HEK293 (cell line): Measurements from ENCODE around the gene DCD.

Experiments used
- CTCF ChIA-PET: fragments of 350-600 bp; formaldehyde crosslinking; extraction: SDS; loops from one replicate; lab custom pipeline; 2021; ENCODE audit warnings: antibody characterized with exemption; lab: Yijun Ruan, JAX
- POLR2A ChIA-PET: fragments of 300-600 bp; formaldehyde crosslinking; extraction: SDS; loops from one replicate; lab custom pipeline; 2020; ENCODE audit warnings: antibody characterized with exemption, inconsistent platforms; lab: Yijun Ruan, JAX
- H3K27ac ChIP-seq: fragments of 200-500 bp; sonication (Bioruptor generic); 2 replicates; pipeline ENCODE4 v1.5.1; 2014; ENCODE audit warnings: low read depth, low read length, control low read depth, inconsistent platforms; ENCODE audit errors: extremely low read depth
- H3K36me3 ChIP-seq, 2 experiments: fragments of 200-500 bp in 1 of 2; sonication (Bioruptor generic) in 1 of 2; 1 replicate in 1 of 2; 2 replicates in 1 of 2; pipeline ENCODE4 v1.5.1; 2014 to 2017; ENCODE audit warnings: inconsistent platforms in 2 of 2, low read length in 2 of 2; ENCODE audit not compliant: control insufficient read depth in 2 of 2, insufficient read depth in 1 of 2
- H3K4me1 ChIP-seq: fragments of 200-500 bp; sonication (Bioruptor generic); 2 replicates; pipeline ENCODE4 v1.5.1; 2014; ENCODE audit warnings: mild to moderate bottlenecking, low read length, inconsistent platforms; ENCODE audit not compliant: control insufficient read depth, insufficient read depth
- H3K4me3 ChIP-seq: 2 replicates; pipeline ENCODE4 v1.5.1; 2011; ENCODE audit warnings: low read depth, mild to moderate bottlenecking, control low read depth, low read length, moderate library complexity
- H3K9me3 ChIP-seq: fragments of 200-500 bp; sonication (Bioruptor generic); 2 replicates; pipeline ENCODE4 v1.5.1; 2014; ENCODE audit warnings: low read depth, low read length, inconsistent platforms; ENCODE audit not compliant: control insufficient read depth, insufficient read depth
- FEZF1 ChIP-seq: fragments of 450-650 bp; formaldehyde crosslinking; IDR thresholded peaks from 2 replicates; pipeline ENCODE4 v1.5.1; 2016; ENCODE audit warnings: missing biosample characterization, missing genetic modification characterization
- GLIS2 ChIP-seq: fragments of 450-650 bp; formaldehyde crosslinking; IDR thresholded peaks from 2 replicates; pipeline ENCODE4 v1.5.1; 2016; ENCODE audit warnings: missing biosample characterization, missing genetic modification characterization
- MEIS1 ChIP-seq: sonication (generic); formaldehyde crosslinking; IDR thresholded peaks from 2 replicates; pipeline ENCODE4 v1.8.1; 2022; ENCODE audit warnings: missing genetic modification reagents, mild to moderate bottlenecking, borderline replicate concordance
- PRDM4 ChIP-seq: fragments of 450-650 bp; formaldehyde crosslinking; IDR thresholded peaks from 2 replicates; pipeline ENCODE4 v1.5.1; 2017; ENCODE audit warnings: missing biosample characterization, missing genetic modification characterization
- RBAK ChIP-seq: fragments of 450-650 bp; formaldehyde crosslinking; IDR thresholded peaks from 2 replicates; pipeline ENCODE4 v1.5.1; 2016; ENCODE audit warnings: missing biosample characterization, missing genetic modification characterization
- REST ChIP-seq: fragments of 450-650 bp; formaldehyde crosslinking; IDR thresholded peaks from 2 replicates; pipeline ENCODE4 v1.5.1; 2016; ENCODE audit warnings: missing biosample characterization, missing genetic modification characterization
- SALL2 ChIP-seq: fragments of 450-650 bp; formaldehyde crosslinking; IDR thresholded peaks from 2 replicates; pipeline ENCODE4 v1.5.0; 2017; ENCODE audit warnings: missing biosample characterization, mild to moderate bottlenecking, missing genetic modification characterization, borderline replicate concordance
- SP2 ChIP-seq: fragments of 450-650 bp; formaldehyde crosslinking; IDR thresholded peaks from 2 replicates; pipeline ENCODE4 v1.5.1; 2016; ENCODE audit warnings: missing biosample characterization, missing genetic modification characterization
- ZBTB17 ChIP-seq: fragments of 450-650 bp; formaldehyde crosslinking; IDR thresholded peaks from 2 replicates; pipeline ENCODE4 v1.5.1; 2016; ENCODE audit warnings: missing biosample characterization, missing genetic modification characterization
- ZFP37 ChIP-seq: fragments of 450-650 bp; formaldehyde crosslinking; IDR thresholded peaks from 2 replicates; pipeline ENCODE4 v1.5.1; 2016; ENCODE audit warnings: missing biosample characterization, missing genetic modification characterization
- ZNF132 ChIP-seq: fragments of 450-650 bp; formaldehyde crosslinking; IDR thresholded peaks from 2 replicates; pipeline ENCODE4 v1.5.1; 2017; ENCODE audit warnings: missing biosample characterization, missing genetic modification characterization, borderline replicate concordance
- ZNF148 ChIP-seq: fragments of 450-650 bp; formaldehyde crosslinking; IDR thresholded peaks from 2 replicates; pipeline ENCODE4 v1.5.0; 2017; ENCODE audit warnings: missing biosample characterization, missing genetic modification characterization, borderline replicate concordance
- ZNF23 ChIP-seq: fragments of 450-650 bp; formaldehyde crosslinking; IDR thresholded peaks from 2 replicates; pipeline ENCODE4 v1.5.1; 2016; ENCODE audit warnings: missing biosample characterization, missing genetic modification characterization, borderline replicate concordance
- ZNF302 ChIP-seq: fragments of 450-650 bp; formaldehyde crosslinking; IDR thresholded peaks from 2 replicates; pipeline ENCODE4 v1.5.1; 2016; ENCODE audit warnings: missing biosample characterization, missing genetic modification characterization, low read depth
- ZNF311 ChIP-seq: fragments of 450-650 bp; formaldehyde crosslinking; IDR thresholded peaks from 2 replicates; pipeline ENCODE4 v1.5.1; 2017; ENCODE audit warnings: missing biosample characterization, missing genetic modification characterization, borderline replicate concordance
- ZNF350 ChIP-seq: fragments of 450-650 bp; formaldehyde crosslinking; IDR thresholded peaks from 2 replicates; pipeline ENCODE4 v1.5.0; 2017; ENCODE audit warnings: missing biosample characterization, mild to moderate bottlenecking, missing genetic modification characterization
- ZNF37A ChIP-seq: fragments of 450-650 bp; IDR thresholded peaks from 2 replicates; pipeline ENCODE4 v1.5.1; 2018; ENCODE audit warnings: missing biosample characterization, missing genetic modification characterization
- ZNF394 ChIP-seq: fragments of 450-650 bp; formaldehyde crosslinking; IDR thresholded peaks from 2 replicates; pipeline ENCODE4 v1.5.1; 2016; ENCODE audit warnings: missing biosample characterization, missing genetic modification characterization, mild to moderate bottlenecking, moderate library complexity, borderline replicate concordance
- ZNF558 ChIP-seq: fragments of 450-650 bp; formaldehyde crosslinking; IDR thresholded peaks from 2 replicates; pipeline ENCODE4 v1.5.1; 2016; ENCODE audit warnings: missing biosample characterization, missing genetic modification characterization
- ZNF560 ChIP-seq: fragments of 450-650 bp; formaldehyde crosslinking; IDR thresholded peaks from 2 replicates; pipeline ENCODE4 v1.5.1; 2017; ENCODE audit warnings: missing biosample characterization, missing genetic modification characterization, borderline replicate concordance
- ZNF571 ChIP-seq: fragments of 450-650 bp; formaldehyde crosslinking; IDR thresholded peaks from 2 replicates; pipeline ENCODE4 v1.5.0; 2017; ENCODE audit warnings: missing biosample characterization, missing genetic modification characterization
- ZNF654 ChIP-seq: fragments of 450-650 bp; formaldehyde crosslinking; IDR thresholded peaks from 2 replicates; pipeline ENCODE4 v1.5.1; 2016; ENCODE audit warnings: low read depth, missing biosample characterization, missing genetic modification characterization
- ZNF660 ChIP-seq: fragments of 450-650 bp; IDR thresholded peaks from 2 replicates; pipeline ENCODE4 v1.5.1; 2018; ENCODE audit warnings: missing biosample characterization, mild to moderate bottlenecking, missing genetic modification characterization
- ZNF704 ChIP-seq: fragments of 450-650 bp; formaldehyde crosslinking; IDR thresholded peaks from 2 replicates; pipeline ENCODE4 v1.5.1; 2016; ENCODE audit warnings: missing biosample characterization, missing genetic modification characterization
- ZNF777 ChIP-seq: fragments of 450-650 bp; formaldehyde crosslinking; IDR thresholded peaks from 2 replicates; pipeline ENCODE4 v1.5.1; 2017; ENCODE audit warnings: missing biosample characterization, missing genetic modification characterization, borderline replicate concordance
- ZNF830 ChIP-seq: fragments of 450-650 bp; IDR thresholded peaks from 2 replicates; pipeline ENCODE4 v1.5.0; 2018; ENCODE audit warnings: missing biosample characterization, missing genetic modification characterization, low read depth, mild to moderate bottlenecking, moderate library complexity
- ZSCAN5A ChIP-seq: fragments of 450-650 bp; formaldehyde crosslinking; IDR thresholded peaks from 2 replicates; pipeline ENCODE4 v1.5.1; 2016; ENCODE audit warnings: missing biosample characterization, missing genetic modification characterization

The DCD gene

GRCh38 chr12:54598970-54599369 lies 49.2 kb downstream of the DCD start (continued):
- TF ChIP-seq ZNF704 (tag by site-specific recombination) (no peak), ZNF830 (no peak)

- CTCF ChIA-PET, result interaction anchor here (0.6 to 5.7 kb wide), 38 partner anchors 9 to 394 kb away, joined by 3 to 64 read pairs (median 5); partner anchors contain the start of gene LACRT
- H3K9me3 ChIP-seq, result no peaks in the 10 kb centered on the region
- no peaks in the 10 kb centered on the region for H3K4me1 ChIP-seq
- H3K36me3 ChIP-seq, result no peaks in the 10 kb centered on the region
- no peak overlapping the region for H3K27ac ChIP-seq
- POLR2A ChIA-PET, result no interaction called here
- H3K4me3 ChIP-seq, result no peak overlapping the region
- TF ChIP-seq RBAK (tag by site-specific recombination), result no peak
- no peak for TF ChIP-seq ZNF777 (tag by site-specific recombination)
- TF ChIP-seq PRDM4 (tag by site-specific recombination), result no peak
- no peak for TF ChIP-seq SP2
- TF ChIP-seq ZNF23 (tag by site-specific recombination), result no peak
- TF ChIP-seq ZNF37A (tag by site-specific recombination), result no peak
- TF ChIP-seq ZNF302 (tag by site-specific recombination), result no peak
- TF ChIP-seq ZNF394, result no peak
- TF ChIP-seq ZNF350 (tag by site-specific recombination), result no peak
- peak; percentile 80 for TF ChIP-seq ZNF654 (tag by site-specific recombination)
- no peak for TF ChIP-seq GLIS2 (tag by site-specific recombination)
- TF ChIP-seq REST, result no peak
- no peak for TF ChIP-seq ZNF558 (tag by site-specific recombination)
- TF ChIP-seq ZNF571, result no peak
- TF ChIP-seq ZNF560, result no peak
- no peak for TF ChIP-seq ZNF311 (tag by site-specific recombination)
- no peak for TF ChIP-seq MEIS1 (CRISPR knock-in tag)
- TF ChIP-seq ZNF660 (tag by site-specific recombination), result peak; percentile 66; the same call in 1 of the 2 replicates
- no peak for TF ChIP-seq ZNF148 (tag by site-specific recombination)
- TF ChIP-seq ZSCAN5A, result no peak
- TF ChIP-seq ZBTB17 (tag by site-specific recombination), result 0 out of 2 replicates have a peak, but pooled peaks have one; percentile 23
- no peak for TF ChIP-seq ZFP37 (tag by site-specific recombination)
- no peak for TF ChIP-seq FEZF1 (tag by site-specific recombination)
- no peak for TF ChIP-seq ZNF132 (tag by site-specific recombination)
- TF ChIP-seq SALL2, result no peak
Observed at GRCh38 chr12:54596526-54596946, 51.6 kb downstream of the DCD start.
